ENCODE measurements around the gene MORN2.

DNA sequence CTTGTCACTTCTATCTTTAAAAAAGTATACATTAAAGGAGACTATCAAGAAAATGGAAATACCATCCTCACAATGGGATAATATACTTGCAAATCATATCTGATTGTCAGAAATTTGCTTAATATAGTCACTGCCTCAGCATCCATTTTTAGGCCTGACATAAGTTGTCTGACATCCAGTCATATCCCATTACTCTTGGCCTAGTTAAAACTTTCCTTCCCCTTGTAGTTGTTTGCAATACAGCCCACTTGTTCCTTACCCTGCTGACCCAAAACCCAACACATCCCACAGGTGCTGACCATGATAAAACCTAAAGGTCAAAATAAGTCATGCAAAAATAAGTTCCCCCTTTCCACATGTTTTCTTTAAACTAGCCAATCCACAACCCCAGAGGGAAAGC is 10.3 kb downstream of the MORN2 start:
- TF ChIP-seq POLR2A (IDR thresholded peaks at IDR 0.05) (no peak), CTCF (IDR thresholded peaks at IDR 0.05) (no peak), EP300 (IDR thresholded peaks at IDR 0.05) (no peak)
